ENCODE data around the gene DDAH1.

DDAH1 gene

GRCh38 chr1:85295654-85296053, 169.3 kb downstream of the DDAH1 start:
- DNase-seq, result no peak

GRCh38 chr1:85295006-85295431, 169.9 kb downstream of the DDAH1 start:
- DNase-seq, result no peak

- no peak for DNase-seq
Measured at GRCh38 chr1:85290826-85291225, 174.1 kb downstream of the DDAH1 start.

GRCh38 chr1:85289848-85290335, 175.1 kb downstream of the DDAH1 start:
- no peak for DNase-seq

- DNase-seq, result no peak
Measured at GRCh38 chr1:85289207-85289847, 175.6 kb downstream of the DDAH1 start.

GRCh38 chr1:85284202-85284601, 180.8 kb downstream of the DDAH1 start:
- DNase-seq, result no peak

- peak; percentile 44 for DNase-seq
Measured at GRCh38 chr1:85283475-85284199, 181.3 kb downstream of the DDAH1 start.

- peak; percentile 41 for DNase-seq
Measured at GRCh38 chr1:85282424-85282823, 182.5 kb downstream of the DDAH1 start.

GRCh38 chr1:85280636-85281035, 184.3 kb downstream of the DDAH1 start:
- DNase-seq, result no peak

- peak; percentile 15 for DNase-seq
Measured at GRCh38 chr1:85279458-85280080, 185.4 kb downstream of the DDAH1 start.

GRCh38 chr1:85278853-85279314, 186.1 kb downstream of the DDAH1 start:
- DNase-seq, result no peak

- DNase-seq, result no peak
Measured at GRCh38 chr1:85277802-85278201, 187.2 kb downstream of the DDAH1 start.

- DNase-seq, result no peak
Measured at GRCh38 chr1:85276978-85277639, 187.8 kb downstream of the DDAH1 start.

- DNase-seq, result peak; percentile 99
Measured at GRCh38 chr1:85276215-85276977, 188.6 kb downstream of the DDAH1 start, which contains the start of gene BCL10. TSS of gene BCL10 (minus strand) at chr1:85276632. CDS start at chr1:85276352, 280 bp downstream.

GRCh38 chr1:85275701-85276214, 189.2 kb downstream of the DDAH1 start:
- peak; percentile 59 for DNase-seq

GRCh38 chr1:85274969-85275453, 189.9 kb downstream of the DDAH1 start:
- DNase-seq, result no peak

GRCh38 chr1:85273397-85273796, 191.6 kb downstream of the DDAH1 start:
- DNase-seq, result no peak

GRCh38 chr1:85268801-85269585, 196.0 kb downstream of the DDAH1 start:
- no peak for DNase-seq

Data from NCI-H82 (cell line).